ENCODE results near the gene IFNGR2. TPM values are rescaled to one million over a fixed set of nuclear protein-coding genes. Genes with fewer than 3 reads are reported as not detected.

IFNGR2 gene
- total and polyA plus RNA-seq, 2 experiments from 2014 or later = 21.9 to 29.4 TPM

DNA sequence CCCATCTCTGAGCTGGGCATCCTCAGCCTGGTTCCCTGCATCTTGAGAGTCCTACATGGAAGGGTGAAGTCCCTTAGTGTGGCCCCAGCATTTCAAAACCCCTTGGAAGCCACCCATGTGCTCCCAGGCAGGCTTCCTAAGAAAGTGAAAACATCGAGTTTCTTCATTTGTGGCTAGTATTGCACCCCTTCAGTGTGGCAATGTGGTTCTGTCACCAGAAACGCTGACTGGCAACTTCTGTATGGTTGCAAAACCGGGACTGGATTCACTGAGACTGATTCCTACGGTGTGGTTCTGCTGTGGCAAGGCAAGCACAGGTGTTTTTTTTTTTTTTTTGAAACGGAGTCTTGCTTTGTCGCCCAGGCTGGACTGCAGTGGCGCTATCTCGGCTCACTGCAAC is 9.0 kb upstream of the IFNGR2 start:
- TF ChIP-seq, protein P1, sequence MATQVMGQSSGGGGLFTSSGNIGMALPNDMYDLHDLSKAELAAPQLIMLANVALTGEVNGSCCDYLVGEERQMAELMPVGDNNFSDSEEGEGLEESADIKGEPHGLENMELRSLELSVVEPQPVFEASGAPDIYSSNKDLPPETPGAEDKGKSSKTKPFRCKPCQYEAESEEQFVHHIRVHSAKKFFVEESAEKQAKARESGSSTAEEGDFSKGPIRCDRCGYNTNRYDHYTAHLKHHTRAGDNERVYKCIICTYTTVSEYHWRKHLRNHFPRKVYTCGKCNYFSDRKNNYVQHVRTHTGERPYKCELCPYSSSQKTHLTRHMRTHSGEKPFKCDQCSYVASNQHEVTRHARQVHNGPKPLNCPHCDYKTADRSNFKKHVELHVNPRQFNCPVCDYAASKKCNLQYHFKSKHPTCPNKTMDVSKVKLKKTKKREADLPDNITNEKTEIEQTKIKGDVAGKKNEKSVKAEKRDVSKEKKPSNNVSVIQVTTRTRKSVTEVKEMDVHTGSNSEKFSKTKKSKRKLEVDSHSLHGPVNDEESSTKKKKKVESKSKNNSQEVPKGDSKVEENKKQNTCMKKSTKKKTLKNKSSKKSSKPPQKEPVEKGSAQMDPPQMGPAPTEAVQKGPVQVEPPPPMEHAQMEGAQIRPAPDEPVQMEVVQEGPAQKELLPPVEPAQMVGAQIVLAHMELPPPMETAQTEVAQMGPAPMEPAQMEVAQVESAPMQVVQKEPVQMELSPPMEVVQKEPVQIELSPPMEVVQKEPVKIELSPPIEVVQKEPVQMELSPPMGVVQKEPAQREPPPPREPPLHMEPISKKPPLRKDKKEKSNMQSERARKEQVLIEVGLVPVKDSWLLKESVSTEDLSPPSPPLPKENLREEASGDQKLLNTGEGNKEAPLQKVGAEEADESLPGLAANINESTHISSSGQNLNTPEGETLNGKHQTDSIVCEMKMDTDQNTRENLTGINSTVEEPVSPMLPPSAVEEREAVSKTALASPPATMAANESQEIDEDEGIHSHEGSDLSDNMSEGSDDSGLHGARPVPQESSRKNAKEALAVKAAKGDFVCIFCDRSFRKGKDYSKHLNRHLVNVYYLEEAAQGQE (IDR thresholded peaks at IDR 0.05; ENCODE audit: unreplicated experiment) = no peak
- TF ChIP-seq, protein P2, sequence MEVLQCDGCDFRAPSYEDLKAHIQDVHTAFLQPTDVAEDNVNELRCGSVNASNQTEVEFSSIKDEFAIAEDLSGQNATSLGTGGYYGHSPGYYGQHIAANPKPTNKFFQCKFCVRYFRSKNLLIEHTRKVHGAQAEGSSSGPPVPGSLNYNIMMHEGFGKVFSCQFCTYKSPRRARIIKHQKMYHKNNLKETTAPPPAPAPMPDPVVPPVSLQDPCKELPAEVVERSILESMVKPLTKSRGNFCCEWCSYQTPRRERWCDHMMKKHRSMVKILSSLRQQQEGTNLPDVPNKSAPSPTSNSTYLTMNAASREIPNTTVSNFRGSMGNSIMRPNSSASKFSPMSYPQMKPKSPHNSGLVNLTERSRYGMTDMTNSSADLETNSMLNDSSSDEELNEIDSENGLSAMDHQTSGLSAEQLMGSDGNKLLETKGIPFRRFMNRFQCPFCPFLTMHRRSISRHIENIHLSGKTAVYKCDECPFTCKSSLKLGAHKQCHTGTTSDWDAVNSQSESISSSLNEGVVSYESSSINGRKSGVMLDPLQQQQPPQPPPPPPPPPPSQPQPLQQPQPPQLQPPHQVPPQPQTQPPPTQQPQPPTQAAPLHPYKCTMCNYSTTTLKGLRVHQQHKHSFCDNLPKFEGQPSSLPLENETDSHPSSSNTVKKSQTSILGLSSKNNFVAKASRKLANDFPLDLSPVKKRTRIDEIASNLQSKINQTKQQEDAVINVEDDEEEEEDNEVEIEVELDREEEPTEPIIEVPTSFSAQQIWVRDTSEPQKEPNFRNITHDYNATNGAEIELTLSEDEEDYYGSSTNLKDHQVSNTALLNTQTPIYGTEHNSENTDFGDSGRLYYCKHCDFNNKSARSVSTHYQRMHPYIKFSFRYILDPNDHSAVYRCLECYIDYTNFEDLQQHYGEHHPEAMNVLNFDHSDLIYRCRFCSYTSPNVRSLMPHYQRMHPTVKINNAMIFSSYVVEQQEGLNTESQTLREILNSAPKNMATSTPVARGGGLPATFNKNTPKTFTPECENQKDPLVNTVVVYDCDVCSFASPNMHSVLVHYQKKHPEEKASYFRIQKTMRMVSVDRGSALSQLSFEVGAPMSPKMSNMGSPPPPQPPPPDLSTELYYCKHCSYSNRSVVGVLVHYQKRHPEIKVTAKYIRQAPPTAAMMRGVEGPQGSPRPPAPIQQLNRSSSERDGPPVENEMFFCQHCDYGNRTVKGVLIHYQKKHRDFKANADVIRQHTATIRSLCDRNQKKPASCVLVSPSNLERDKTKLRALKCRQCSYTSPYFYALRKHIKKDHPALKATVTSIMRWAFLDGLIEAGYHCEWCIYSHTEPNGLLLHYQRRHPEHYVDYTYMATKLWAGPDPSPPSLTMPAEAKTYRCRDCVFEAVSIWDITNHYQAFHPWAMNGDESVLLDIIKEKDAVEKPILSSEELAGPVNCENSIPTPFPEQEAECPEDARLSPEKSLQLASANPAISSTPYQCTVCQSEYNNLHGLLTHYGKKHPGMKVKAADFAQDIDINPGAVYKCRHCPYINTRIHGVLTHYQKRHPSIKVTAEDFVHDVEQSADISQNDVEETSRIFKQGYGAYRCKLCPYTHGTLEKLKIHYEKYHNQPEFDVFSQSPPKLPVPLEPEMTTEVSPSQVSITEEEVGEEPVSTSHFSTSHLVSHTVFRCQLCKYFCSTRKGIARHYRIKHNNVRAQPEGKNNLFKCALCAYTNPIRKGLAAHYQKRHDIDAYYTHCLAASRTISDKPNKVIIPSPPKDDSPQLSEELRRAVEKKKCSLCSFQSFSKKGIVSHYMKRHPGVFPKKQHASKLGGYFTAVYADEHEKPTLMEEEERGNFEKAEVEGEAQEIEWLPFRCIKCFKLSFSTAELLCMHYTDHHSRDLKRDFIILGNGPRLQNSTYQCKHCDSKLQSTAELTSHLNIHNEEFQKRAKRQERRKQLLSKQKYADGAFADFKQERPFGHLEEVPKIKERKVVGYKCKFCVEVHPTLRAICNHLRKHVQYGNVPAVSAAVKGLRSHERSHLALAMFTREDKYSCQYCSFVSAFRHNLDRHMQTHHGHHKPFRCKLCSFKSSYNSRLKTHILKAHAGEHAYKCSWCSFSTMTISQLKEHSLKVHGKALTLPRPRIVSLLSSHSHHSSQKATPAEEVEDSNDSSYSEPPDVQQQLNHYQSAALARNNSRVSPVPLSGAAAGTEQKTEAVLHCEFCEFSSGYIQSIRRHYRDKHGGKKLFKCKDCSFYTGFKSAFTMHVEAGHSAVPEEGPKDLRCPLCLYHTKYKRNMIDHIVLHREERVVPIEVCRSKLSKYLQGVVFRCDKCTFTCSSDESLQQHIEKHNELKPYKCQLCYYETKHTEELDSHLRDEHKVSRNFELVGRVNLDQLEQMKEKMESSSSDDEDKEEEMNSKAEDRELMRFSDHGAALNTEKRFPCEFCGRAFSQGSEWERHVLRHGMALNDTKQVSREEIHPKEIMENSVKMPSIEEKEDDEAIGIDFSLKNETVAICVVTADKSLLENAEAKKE (CRISPR knock-in tag; IDR thresholded peaks at IDR 0.05) = no peak
- TF ChIP-seq, protein P3, sequence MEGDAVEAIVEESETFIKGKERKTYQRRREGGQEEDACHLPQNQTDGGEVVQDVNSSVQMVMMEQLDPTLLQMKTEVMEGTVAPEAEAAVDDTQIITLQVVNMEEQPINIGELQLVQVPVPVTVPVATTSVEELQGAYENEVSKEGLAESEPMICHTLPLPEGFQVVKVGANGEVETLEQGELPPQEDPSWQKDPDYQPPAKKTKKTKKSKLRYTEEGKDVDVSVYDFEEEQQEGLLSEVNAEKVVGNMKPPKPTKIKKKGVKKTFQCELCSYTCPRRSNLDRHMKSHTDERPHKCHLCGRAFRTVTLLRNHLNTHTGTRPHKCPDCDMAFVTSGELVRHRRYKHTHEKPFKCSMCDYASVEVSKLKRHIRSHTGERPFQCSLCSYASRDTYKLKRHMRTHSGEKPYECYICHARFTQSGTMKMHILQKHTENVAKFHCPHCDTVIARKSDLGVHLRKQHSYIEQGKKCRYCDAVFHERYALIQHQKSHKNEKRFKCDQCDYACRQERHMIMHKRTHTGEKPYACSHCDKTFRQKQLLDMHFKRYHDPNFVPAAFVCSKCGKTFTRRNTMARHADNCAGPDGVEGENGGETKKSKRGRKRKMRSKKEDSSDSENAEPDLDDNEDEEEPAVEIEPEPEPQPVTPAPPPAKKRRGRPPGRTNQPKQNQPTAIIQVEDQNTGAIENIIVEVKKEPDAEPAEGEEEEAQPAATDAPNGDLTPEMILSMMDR (conservative IDR thresholded peaks at IDR 0.05; ENCODE audit: low read depth in 2 of 2) = no peak
- TF ChIP-seq CREB1 (CRISPR knock-in tag; IDR thresholded peaks at IDR 0.05; ENCODE audit: low read depth) (no peak), STAT1 (IDR thresholded peaks at IDR 0.05; ENCODE audit: unreplicated experiment) (no peak), NANOG (IDR thresholded peaks at IDR 0.05; ENCODE audit: borderline replicate concordance) (no peak), JUNB (IDR thresholded peaks at IDR 0.05; ENCODE audit: unreplicated experiment) (no peak), POLR2AphosphoS5 (IDR thresholded peaks at IDR 0.05; ENCODE audit: low read depth) (no peak)

More for the DNA sequence above, 9.0 kb upstream of the IFNGR2 start:
- H3K4me3 Mint-ChIP-seq = no peak overlapping the region
- H4K20me1 ChIP-seq (replicated peaks; ENCODE audit: insufficient read depth) = no peaks in the 10 kb centered on the region
- H3K4me1 ChIP-seq (ENCODE audit: insufficient read depth) = no peaks in the 10 kb centered on the region
- H3K27ac Mint-ChIP-seq = no peak overlapping the region
- no peaks in the 10 kb centered on the region for H3K36me3 Mint-ChIP-seq (ENCODE audit: low read depth)
- H3K4me2 ChIP-seq = no peak overlapping the region
- no peaks in the 10 kb centered on the region for H3K79me2 ChIP-seq (replicated peaks; ENCODE audit: insufficient read depth)
- peaks cover 4% of the 10 kb centered on the region for H3K4me1 Mint-ChIP-seq
- H3K4me3 ChIP-seq = no peak overlapping the region
- H3K27me3 Mint-ChIP-seq (ENCODE audit: insufficient read depth, low read depth, poor library complexity) = peaks cover 2% of the 10 kb centered on the region
- H3K36me3 ChIP-seq (ENCODE audit: insufficient read depth) = no peaks in the 10 kb centered on the region
- no peaks in the 10 kb centered on the region for H3K9me2 ChIP-seq (ENCODE audit: insufficient read depth)
- H3K9me3 Mint-ChIP-seq = no peaks in the 10 kb centered on the region
- no peak overlapping the region; the same call in 1 of the 2 replicates for H2AFZ ChIP-seq
- no peak for DNase-seq (ENCODE audit: low spot score)
- H3K27ac ChIP-seq (ENCODE audit: low read depth) = no peak overlapping the region
- H3F3A ChIP-seq (replicated peaks; ENCODE audit: low read depth) = no peaks in the 10 kb centered on the region
- ATAC-seq = no peak
- H3K27me3 ChIP-seq (ENCODE audit: insufficient read depth) = no peaks in the 10 kb centered on the region
